K562 (cell line): Measurements from ENCODE around the gene DNAJB4. TPM values are rescaled to one million over a fixed set of nuclear protein-coding genes. Genes with fewer than 3 reads are reported as not detected.

Experiments used
- DDX20 ChIP-seq: fragments of 450-650 bp; IDR thresholded peaks from 2 replicates; pipeline ENCODE4 v1.6.1; 2016; ENCODE audit warnings: missing genetic modification characterization, low read depth, mild to moderate bottlenecking, missing compliant biosample characterization, moderate library complexity
- DNMT1 ChIP-seq: fragments of 450-650 bp; IDR thresholded peaks from 2 replicates; pipeline ENCODE4 v1.6.1; 2016; ENCODE audit warnings: antibody characterized with exemption, mild to moderate bottlenecking
- E2F8 ChIP-seq: fragments of 450-650 bp; IDR thresholded peaks from 2 replicates; pipeline ENCODE4 v1.7.1; 2018; ENCODE audit warnings: mild to moderate bottlenecking, low read depth; ENCODE audit not compliant: partially characterized antibody
- E4F1 ChIP-seq: fragments of 250-450 bp; sonication (Bioruptor Pico); IDR thresholded peaks from 2 replicates; pipeline ENCODE4 v1.5.0; 2021; ENCODE audit warnings: mild to moderate bottlenecking, borderline replicate concordance
- FOSL1 ChIP-seq: fragments of 200-800 bp; sonication (Bioruptor generic); conservative IDR thresholded peaks from 2 replicates; pipeline ENCODE4 v1.6.1; 2016; ENCODE audit warnings: missing genetic modification characterization, missing compliant biosample characterization
- JUNB ChIP-seq: fragments of 450-650 bp; formaldehyde crosslinking; conservative IDR thresholded peaks from 2 replicates; pipeline ENCODE4 v1.4.0; 2020; ENCODE audit warnings: mild to moderate bottlenecking
- MAFG ChIP-seq: fragments of 450-650 bp; conservative IDR thresholded peaks from 2 replicates; pipeline ENCODE4 v1.6.1; 2016; ENCODE audit warnings: missing genetic modification characterization, missing compliant biosample characterization
- NCOA2 ChIP-seq, 2 experiments: fragments of 450-650 bp; IDR thresholded peaks; 2 replicates each; pipeline ENCODE4 v1.6.1; 2018; ENCODE audit warnings: mild to moderate bottlenecking in 2 of 2, moderate library complexity in 1 of 2; ENCODE audit not compliant: partially characterized antibody in 2 of 2
- NKRF ChIP-seq: fragments of 450-650 bp; IDR thresholded peaks from 2 replicates; pipeline ENCODE4 v1.6.1; 2016; ENCODE audit warnings: borderline replicate concordance
- POLR3A ChIP-seq: IDR thresholded peaks from 2 replicates; pipeline ENCODE4 v1.6.1; 2011; ENCODE audit warnings: borderline replicate concordance, mild to moderate bottlenecking, moderate library complexity; ENCODE audit not compliant: insufficient read length, insufficient read depth; ENCODE audit errors: extremely low read depth
- STAT5A ChIP-seq: IDR thresholded peaks from 2 replicates; pipeline ENCODE4 v1.6.1; 2012; ENCODE audit warnings: low read length, inconsistent platforms, borderline replicate concordance
- TEAD2 ChIP-seq: fragments of 450-650 bp; IDR thresholded peaks from 2 replicates; pipeline ENCODE4 v1.6.1; 2016; ENCODE audit warnings: missing genetic modification characterization, control low read depth, missing compliant biosample characterization
- ZBTB11 ChIP-seq, 3 experiments: fragments of 200-800 bp in 1 of 3; fragments of 250-450 bp in 1 of 3; fragments of 450-650 bp in 1 of 3; sonication (Bioruptor Pico) in 1 of 3; sonication (Bioruptor generic) in 1 of 3; formaldehyde crosslinking in 1 of 3; IDR thresholded peaks; 2 replicates each; pipeline versions ENCODE4 v1.6.1 to v1.8.0; 2016 to 2022; ENCODE audit warnings: mild to moderate bottlenecking in 2 of 3, missing genetic modification characterization in 2 of 3, missing compliant biosample characterization in 1 of 3, moderate library complexity in 1 of 3
- ZNF408 ChIP-seq: fragments of 250-450 bp; sonication (Bioruptor Pico); IDR thresholded peaks from 2 replicates; pipeline ENCODE4 v1.4.0; 2020; ENCODE audit warnings: low read depth, mild to moderate bottlenecking, moderate library complexity
- polyA plus RNA-seq, 8 experiments: library from polyadenylated mRNA; depleted of rRNA in 4 of 8; stranded (reverse) in 5 of 8; unstranded in 3 of 8; fragments of >200 nt; fragmentation: Nextera tagmentation in 2 of 8; fragmentation: Illumina TruSeq in 1 of 8; extraction: Ambion mirVana in 2 of 8; extraction: Trizol in 1 of 8; gene quantifications; 2 replicates each; pipeline versions ENCODE4 v1.2.1 to v1.2.3, GENCODE V29; 2011 to 2014; ENCODE audit warnings: inconsistent platforms in 1 of 8, missing spikeins in 1 of 8
- total RNA-seq, 7 experiments: library from RNA; depleted of rRNA in 6 of 7; stranded (reverse); fragments of >200 nt in 6 of 7; fragmentation: Illumina TruSeq in 2 of 7; extraction: Trizol in 2 of 7; gene quantifications; 2 replicates each; pipeline versions ENCODE4 v1.2.1 to v1.2.3, GENCODE V29; 2011 to 2021; ENCODE audit warnings: low replicate concordance in 1 of 7

DNAJB4 gene
- total and polyA plus RNA-seq, 9 of the 15 experiments (the other 6 are each of a cell fraction or from before 2014, with no cell fraction given) = 8.5 to 27.7 (median 19.8) TPM

- TF ChIP-seq JUNB (CRISPR knock-in tag) (no peak), E4F1 (CRISPR knock-in tag) (no peak), NCOA2 (IDR thresholded peaks at IDR 0.05; ENCODE audit: partially characterized antibody in 2 of 2) (no peak), DDX20 (no peak), STAT5A (peak; percentile 11; the same call in 1 of the 2 replicates), DNMT1 (no peak), E2F8 (no peak), ZNF408 (no peak), TEAD2 (no peak), FOSL1 (tag) (peak; percentile 21; the same call in 1 of the 2 replicates), MAFG (no peak), ZBTB11 (CRISPR knock-in tag; IDR thresholded peaks at IDR 0.05) (no peak), POLR3A (no peak), NKRF (peak; percentile 76)
Observed at GRCh38 chr1:77978969-77979876, 25.5 kb upstream of the DNAJB4 start, which contains the start of gene FUBP1 (continued).
